ENCODE results near the gene ZBTB40.

The ZBTB40 gene

GRCh38 chr1:22500471-22500870, 48.8 kb downstream of the ZBTB40 start:
- peak; percentile 4 for DNase-seq (ENCODE audit: insufficient read length, low spot score)
- FAIRE-seq = no peak

DNA sequence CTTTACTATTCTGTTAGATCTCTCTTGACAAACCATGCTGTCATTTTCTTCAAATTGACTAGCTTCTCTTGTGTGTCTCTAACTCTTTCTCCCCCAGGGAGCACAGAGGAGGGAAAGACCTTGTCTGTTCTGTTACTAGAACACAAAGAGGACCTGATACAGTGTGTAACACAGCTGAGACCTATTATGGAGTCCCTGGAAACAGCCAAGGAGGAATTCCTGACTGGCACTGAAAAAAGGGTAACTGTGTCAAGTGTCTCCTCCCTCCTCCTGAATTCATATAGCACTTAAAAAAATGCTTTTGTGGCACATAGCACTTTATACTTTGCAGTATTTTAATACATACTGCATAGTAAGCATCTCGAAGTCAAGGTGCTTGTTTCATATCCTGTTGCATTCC, 50.6 kb downstream of the ZBTB40 start:
- DNase-seq (ENCODE audit: insufficient read length, low spot score) = no peak
- FAIRE-seq = no peak

GRCh38 chr1:22503721-22504410, 52.2 kb downstream of the ZBTB40 start:
- DNase-seq (ENCODE audit: insufficient read length, low spot score) (no peak), FAIRE-seq (no peak)

GRCh38 chr1:22506130-22506692, 54.6 kb downstream of the ZBTB40 start:
- FAIRE-seq = no peak

DNA sequence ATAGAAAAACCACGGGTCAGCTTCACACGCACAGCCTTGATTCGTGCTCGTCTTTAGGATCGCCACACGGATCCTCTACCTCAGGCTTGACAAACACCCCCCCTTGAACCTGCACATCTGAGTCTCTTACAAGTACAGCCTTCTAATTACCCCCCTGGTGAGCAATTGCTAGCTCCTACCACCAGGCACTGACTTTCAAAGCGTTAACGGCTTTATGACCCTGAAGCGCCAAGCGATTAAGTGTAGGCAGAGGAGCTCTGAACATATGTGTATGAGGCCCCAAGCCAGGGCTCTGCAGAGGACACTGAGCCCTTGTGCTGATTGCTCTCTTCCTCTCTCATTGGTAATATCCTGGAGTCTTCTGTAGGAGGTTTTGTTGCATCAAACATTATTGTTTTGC, 55.9 kb downstream of the ZBTB40 start:
- DNase-seq (ENCODE audit: insufficient read length, low spot score) = no peak

More at GRCh38 chr1:22506130-22506692, 54.6 kb downstream of the ZBTB40 start:
- no peak for DNase-seq (ENCODE audit: insufficient read length, low spot score)

GRCh38 chr1:22508329-22508728, 56.7 kb downstream of the ZBTB40 start:
- FAIRE-seq (no peak), DNase-seq (ENCODE audit: insufficient read length, low spot score) (no peak)

More for the DNA sequence above, 55.9 kb downstream of the ZBTB40 start:
- no peak for FAIRE-seq

DNA sequence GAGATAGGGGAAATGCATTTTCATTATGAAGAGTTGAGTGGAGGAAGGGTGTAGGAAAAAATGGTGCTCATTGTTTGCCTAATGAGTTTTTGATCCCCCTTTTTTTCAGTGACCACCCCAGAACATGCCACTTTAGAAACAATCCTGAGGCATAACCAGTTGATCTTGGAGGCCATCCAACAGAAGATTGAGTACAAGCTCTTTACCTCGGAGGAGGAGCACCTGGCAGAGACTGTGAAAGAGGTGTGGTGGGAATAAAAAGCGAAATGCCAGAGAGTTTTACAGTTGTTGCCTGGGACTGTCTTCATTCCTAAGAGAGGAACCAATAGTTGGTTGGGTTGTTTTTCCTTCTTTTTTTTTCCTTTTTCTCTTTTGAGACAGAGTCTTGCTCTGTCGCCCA, 57.3 kb downstream of the ZBTB40 start:
- DNase-seq (ENCODE audit: insufficient read length, low spot score) (no peak), FAIRE-seq (no peak)

DNA sequence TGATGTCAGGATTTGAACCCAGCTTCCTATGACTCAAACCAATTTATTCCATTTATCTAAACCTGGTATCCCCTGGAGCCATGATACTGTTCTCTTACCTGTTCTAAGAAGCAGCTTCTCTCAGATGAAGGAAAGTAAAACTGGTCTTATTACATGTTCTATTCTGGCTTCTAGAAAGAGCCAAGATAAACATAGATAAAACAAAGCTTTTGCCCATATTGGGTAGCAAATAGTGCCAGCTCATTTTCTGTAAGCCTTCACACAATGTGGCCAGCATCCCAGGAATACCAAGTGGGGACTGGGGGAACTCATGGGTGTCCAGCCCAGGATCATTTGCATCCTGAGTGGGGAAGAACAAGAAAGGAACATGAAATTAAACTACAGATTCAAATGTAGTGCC, 58.2 kb downstream of the ZBTB40 start:
- no peak for DNase-seq (ENCODE audit: insufficient read length, low spot score)
- FAIRE-seq = no peak

DNA sequence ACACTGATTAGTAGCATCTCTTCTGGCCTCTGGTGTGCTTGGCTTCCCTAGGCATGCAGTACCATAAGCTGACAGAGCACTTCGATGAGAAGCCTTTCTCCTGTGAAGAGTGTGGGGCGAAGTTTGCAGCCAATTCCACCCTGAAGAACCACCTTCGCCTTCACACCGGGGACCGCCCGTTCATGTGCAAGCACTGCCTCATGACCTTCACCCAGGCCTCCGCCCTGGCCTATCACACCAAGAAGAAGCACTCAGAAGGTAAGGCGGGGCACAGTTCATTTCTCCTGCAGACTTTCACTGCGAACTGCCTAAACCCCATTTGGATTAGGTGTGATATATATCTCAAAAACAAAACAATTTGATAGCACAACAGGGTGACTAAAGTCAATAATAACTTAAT, 61.2 kb downstream of the ZBTB40 start:
- FAIRE-seq (no peak), DNase-seq (ENCODE audit: insufficient read length, low spot score) (no peak)

- no peak for FAIRE-seq
Observed at GRCh38 chr1:22516906-22517571, 65.4 kb downstream of the ZBTB40 start.

DNA sequence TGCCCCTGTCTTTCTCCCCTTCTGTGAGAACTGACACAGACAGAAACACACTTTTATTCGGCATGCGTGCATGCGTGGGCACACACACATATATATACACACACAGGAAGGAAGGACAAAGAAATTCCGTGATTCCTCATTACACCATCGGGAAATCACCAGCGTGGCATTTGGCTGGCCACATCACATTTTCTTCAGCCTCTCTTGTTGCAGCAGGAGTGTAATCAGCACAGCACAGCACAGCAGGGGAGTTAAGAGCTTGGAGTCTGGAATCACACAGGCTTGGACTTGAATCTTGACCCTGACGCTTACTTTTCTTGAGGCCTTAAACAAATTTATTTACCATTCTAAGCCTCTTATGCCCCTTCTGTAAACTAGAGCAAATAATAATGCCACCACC, 66.3 kb downstream of the ZBTB40 start:
- DNase-seq (ENCODE audit: insufficient read length, low spot score) = no peak
- FAIRE-seq = no peak

More at GRCh38 chr1:22516906-22517571, 65.4 kb downstream of the ZBTB40 start:
- no peak for DNase-seq (ENCODE audit: insufficient read length, low spot score)

DNA sequence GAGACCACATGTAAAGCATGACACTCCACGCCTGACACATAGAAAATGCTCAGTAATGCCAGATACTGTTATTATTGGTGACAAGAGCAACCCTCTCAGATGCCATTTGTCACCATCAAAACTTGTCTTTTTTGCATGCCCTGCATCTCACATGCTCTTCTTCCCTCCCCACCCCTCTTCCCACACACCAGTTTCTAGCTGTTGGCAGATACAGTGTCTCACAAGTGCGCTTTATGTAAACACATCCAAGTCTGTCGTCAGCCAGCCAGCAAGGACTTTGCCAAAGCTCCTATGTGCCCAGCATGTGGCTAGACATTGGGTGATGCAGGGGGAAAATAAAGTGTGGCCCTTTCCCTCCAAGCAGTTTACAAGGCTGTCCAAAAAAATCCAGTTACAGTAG, 66.7 kb downstream of the ZBTB40 start:
- FAIRE-seq = no peak

GRCh38 chr1:22520871-22521270, 69.2 kb downstream of the ZBTB40 start:
- no peak for DNase-seq (ENCODE audit: insufficient read length, low spot score)
- FAIRE-seq = no peak

More for the DNA sequence above, 66.7 kb downstream of the ZBTB40 start:
- DNase-seq (ENCODE audit: insufficient read length, low spot score) = no peak

GRCh38 chr1:22521692-22522091, 70.0 kb downstream of the ZBTB40 start:
- FAIRE-seq (no peak), DNase-seq (ENCODE audit: insufficient read length, low spot score) (no peak)

- no peak for FAIRE-seq
- DNase-seq (ENCODE audit: insufficient read length, low spot score) = no peak
Observed at GRCh38 chr1:22522221-22522743, 70.6 kb downstream of the ZBTB40 start.

DNA sequence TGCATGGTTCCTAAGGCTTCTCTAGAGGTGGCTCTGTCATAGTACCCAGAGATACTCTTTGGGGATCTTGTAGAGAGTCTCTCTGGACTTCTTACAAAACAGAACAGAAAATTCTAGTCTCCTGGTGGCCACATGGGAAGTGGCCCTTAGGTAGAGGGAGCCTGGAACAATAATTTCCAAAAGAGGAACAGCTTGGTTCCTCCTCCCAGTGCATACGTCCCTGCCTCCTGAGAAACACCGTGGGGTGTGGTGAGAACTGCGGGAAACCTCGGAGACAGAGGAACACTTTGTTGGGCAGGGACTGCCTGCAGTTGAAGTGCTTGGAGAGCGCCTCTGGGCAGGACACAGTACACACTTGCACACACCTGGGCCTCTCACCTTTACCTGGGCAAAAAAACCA, 72.8 kb downstream of the ZBTB40 start:
- no peak for DNase-seq (ENCODE audit: insufficient read length, low spot score)
- FAIRE-seq = no peak

GRCh38 chr1:22525211-22525610, 73.6 kb downstream of the ZBTB40 start:
- no peak for FAIRE-seq
- no peak for DNase-seq (ENCODE audit: insufficient read length, low spot score)

DNA sequence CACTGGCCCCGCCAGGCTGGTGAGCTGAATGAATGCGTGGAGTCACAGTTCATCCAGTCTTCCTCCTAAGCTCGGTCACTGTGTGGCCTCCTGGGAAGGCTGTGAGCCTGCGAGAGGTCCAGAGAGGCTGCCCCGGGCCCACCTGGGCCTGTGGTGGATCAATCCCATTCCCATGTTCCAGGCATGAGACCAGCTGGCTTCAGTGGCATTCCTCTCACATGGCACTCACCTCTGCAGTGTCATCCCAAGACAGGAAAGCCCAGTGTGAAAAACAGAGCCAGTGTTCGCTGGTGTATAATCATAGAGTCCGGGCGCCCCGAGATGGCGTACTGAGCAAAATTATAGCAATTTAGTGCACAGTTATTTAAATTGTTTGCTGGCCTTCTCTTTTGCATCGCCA, 74.0 kb downstream of the ZBTB40 start:
- DNase-seq (ENCODE audit: insufficient read length, low spot score) (no peak), FAIRE-seq (no peak)

DNA sequence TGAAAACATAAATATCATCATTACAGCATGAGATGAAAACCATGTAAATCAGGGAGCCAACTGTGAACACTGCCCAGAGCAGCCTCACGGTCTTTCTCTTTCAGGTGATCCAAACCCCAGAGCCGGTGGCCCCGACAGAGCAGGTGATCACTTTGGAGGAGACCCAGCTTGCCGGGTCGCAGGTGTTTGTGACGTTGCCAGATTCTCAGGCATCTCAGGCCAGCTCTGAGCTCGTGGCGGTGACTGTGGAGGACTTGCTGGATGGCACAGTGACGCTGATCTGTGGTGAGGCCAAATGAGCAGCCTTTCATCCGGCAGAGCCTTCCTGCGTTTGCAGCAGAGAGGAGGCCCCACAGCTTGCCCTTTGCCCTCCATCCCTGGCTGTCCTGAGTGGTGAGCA, 74.4 kb downstream of the ZBTB40 start:
- DNase-seq (ENCODE audit: insufficient read length, low spot score) (no peak), FAIRE-seq (no peak)

GRCh38 chr1:22526677-22527076, 75.0 kb downstream of the ZBTB40 start:
- no peak for DNase-seq (ENCODE audit: insufficient read length, low spot score)
- FAIRE-seq = no peak

GRCh38 chr1:22527122-22527521, 75.5 kb downstream of the ZBTB40 start:
- DNase-seq (ENCODE audit: insufficient read length, low spot score) (no peak), FAIRE-seq (no peak)
